Parathyroid adenoma (tissue), 2 donors: ENCODE measurements around the gene INTS3.

Experiments used
- H2AFZ ChIP-seq: fragments of 300-600 bp; sonication (generic); one replicate; pipeline ENCODE4 v1.7.0; 2017; ENCODE audit warnings: antibody characterized with exemption, mild to moderate bottlenecking
- H3K27ac ChIP-seq: fragments of 300-600 bp; sonication (generic); one replicate; pipeline ENCODE4 v1.7.0; 2017
- H3K27me3 ChIP-seq: fragments of 300-600 bp; sonication (generic); one replicate; pipeline ENCODE4 v1.7.0; 2017; ENCODE audit warnings: low read length; ENCODE audit not compliant: control insufficient read depth, insufficient read depth
- H3K36me3 ChIP-seq: fragments of 300-600 bp; sonication (generic); one replicate; pipeline ENCODE4 v1.7.0; 2017; ENCODE audit warnings: low read length; ENCODE audit not compliant: control insufficient read depth, insufficient read depth
- H3K4me1 ChIP-seq: fragments of 300-600 bp; sonication (generic); one replicate; pipeline ENCODE4 v1.7.0; 2017; ENCODE audit warnings: control low read depth
- H3K4me2 ChIP-seq: fragments of 300-600 bp; sonication (generic); one replicate; pipeline ENCODE4 v1.7.0; 2017; ENCODE audit warnings: low read length
- H3K4me3 ChIP-seq: fragments of 300-600 bp; sonication (generic); one replicate; pipeline ENCODE4 v1.7.0; 2017; ENCODE audit warnings: low read depth, low read length
- H3K79me2 ChIP-seq: fragments of 300-600 bp; sonication (generic); one replicate; pipeline ENCODE4 v1.7.0; 2017; ENCODE audit warnings: control low read depth
- H3K9ac ChIP-seq: fragments of 300-600 bp; sonication (generic); one replicate; pipeline ENCODE4 v1.7.0; 2017; ENCODE audit warnings: mild to moderate bottlenecking
- H3K9me3 ChIP-seq: fragments of 300-600 bp; sonication (generic); one replicate; pipeline ENCODE4 v1.7.0; 2017; ENCODE audit warnings: low read length; ENCODE audit not compliant: control insufficient read depth
- CTCF ChIP-seq: fragments of 300-600 bp; sonication (generic); IDR thresholded peaks from one replicate; pipeline ENCODE4 v1.7.0; 2017; ENCODE audit warnings: antibody characterized with exemption, mild to moderate bottlenecking
- donor health status: primary hyperparathyroidism.

INTS3 gene

GRCh38 chr1:153735090-153735420 lies 7.2 kb downstream of the INTS3 start:
- no peak for TF ChIP-seq CTCF
- Histone ChIP-seq H3K9me3 (no peaks in the 10 kb centered on the region), H3K27ac (no peak overlapping the region), H2AFZ (no peak overlapping the region), H3K4me2 (no peak overlapping the region), H3K27me3 (no peaks in the 10 kb centered on the region), H3K4me1 (no peaks in the 10 kb centered on the region), H3K4me3 (no peak overlapping the region), H3K79me2 (no peaks in the 10 kb centered on the region), H3K36me3 (no peaks in the 10 kb centered on the region), H3K9ac (no peak overlapping the region)

- Histone ChIP-seq H3K27ac (no peak overlapping the region), H3K9me3 (no peaks in the 10 kb centered on the region), H3K9ac (no peak overlapping the region), H3K4me2 (no peak overlapping the region), H3K36me3 (no peaks in the 10 kb centered on the region), H3K79me2 (no peaks in the 10 kb centered on the region), H2AFZ (no peak overlapping the region), H3K4me1 (no peaks in the 10 kb centered on the region), H3K27me3 (no peaks in the 10 kb centered on the region), H3K4me3 (no peak overlapping the region)
- no peak for TF ChIP-seq CTCF
These were observed 14.1 kb downstream of the INTS3 start for GRCh38 chr1:153741986-153742385.

GRCh38 chr1:153742411-153743142 lies 14.7 kb downstream of the INTS3 start:
- Histone ChIP-seq H3K4me3 (no peak overlapping the region), H3K9ac (no peak overlapping the region), H3K27ac (no peak overlapping the region), H2AFZ (no peak overlapping the region), H3K9me3 (no peaks in the 10 kb centered on the region), H3K4me1 (no peaks in the 10 kb centered on the region), H3K27me3 (no peaks in the 10 kb centered on the region), H3K4me2 (no peak overlapping the region), H3K79me2 (no peaks in the 10 kb centered on the region), H3K36me3 (no peaks in the 10 kb centered on the region)
- TF ChIP-seq CTCF, result no peak

GRCh38 chr1:153745417-153745816 lies 17.6 kb downstream of the INTS3 start:
- Histone ChIP-seq H3K4me1 (no peaks in the 10 kb centered on the region), H3K27me3 (no peaks in the 10 kb centered on the region), H3K36me3 (no peaks in the 10 kb centered on the region), H2AFZ (no peak overlapping the region), H3K79me2 (no peaks in the 10 kb centered on the region), H3K9ac (no peak overlapping the region), H3K27ac (no peak overlapping the region), H3K4me3 (no peak overlapping the region), H3K4me2 (no peak overlapping the region), H3K9me3 (no peaks in the 10 kb centered on the region)
- no peak for TF ChIP-seq CTCF

- Histone ChIP-seq H3K27me3 (no peaks in the 10 kb centered on the region), H2AFZ (no peak overlapping the region), H3K27ac (no peak overlapping the region), H3K36me3 (no peaks in the 10 kb centered on the region), H3K9me3 (no peaks in the 10 kb centered on the region), H3K4me2 (no peak overlapping the region), H3K4me3 (no peak overlapping the region), H3K79me2 (no peaks in the 10 kb centered on the region), H3K4me1 (no peaks in the 10 kb centered on the region), H3K9ac (no peak overlapping the region)
- TF ChIP-seq CTCF, result no peak
These were observed 18.3 kb downstream of the INTS3 start for GRCh38 chr1:153746174-153746573.
